NCI-H128 (cell line): Measurements from ENCODE around the gene ABI3BP.
"Not testable (repeated sequence)": the region's sequence is repeated elsewhere in the genome, so short reads cannot be mapped to it uniquely, and the experiment has no call there.

Experiments
- DNase-seq: peaks from one replicate; lab custom pipeline; 2025; ENCODE audit not compliant: unreplicated experiment; lab: John Stamatoyannopoulos, UW

The ABI3BP gene

DNA sequence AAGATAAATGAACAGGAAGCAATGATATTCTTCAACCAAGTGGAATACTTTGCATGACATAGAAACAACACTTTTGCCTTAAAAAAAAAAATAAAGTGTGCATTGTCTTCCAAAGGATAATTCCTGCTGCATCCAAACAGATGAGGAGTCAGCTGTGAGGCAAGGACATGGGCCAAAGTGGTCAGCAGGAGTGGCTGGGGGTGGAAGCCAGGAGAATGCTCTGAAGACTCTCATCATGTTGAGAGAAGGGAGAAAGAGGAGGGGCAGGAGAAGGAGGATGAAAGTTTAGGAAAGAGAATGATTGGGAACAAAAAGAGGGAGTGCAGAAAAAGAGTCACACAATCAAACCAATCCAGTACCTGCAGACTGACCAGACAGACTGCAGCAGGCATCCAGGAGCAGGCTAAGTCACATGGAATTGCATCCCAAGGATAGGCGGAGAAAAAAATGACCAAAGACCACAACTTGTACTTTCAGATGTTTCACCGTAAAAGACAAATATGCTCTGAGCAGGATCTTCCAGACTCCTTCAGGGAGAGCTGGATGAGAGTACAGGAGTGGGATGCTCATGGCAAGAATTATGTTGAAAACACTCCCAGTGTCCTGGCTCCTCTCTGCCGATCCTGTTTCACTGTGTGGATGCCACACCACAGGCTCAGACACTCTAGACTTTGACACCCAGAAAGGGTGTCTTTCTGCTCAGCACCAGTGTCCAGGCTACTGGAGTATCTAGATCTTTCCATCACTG is 11.9 kb downstream of the ABI3BP start:
- no peak for DNase-seq

DNA sequence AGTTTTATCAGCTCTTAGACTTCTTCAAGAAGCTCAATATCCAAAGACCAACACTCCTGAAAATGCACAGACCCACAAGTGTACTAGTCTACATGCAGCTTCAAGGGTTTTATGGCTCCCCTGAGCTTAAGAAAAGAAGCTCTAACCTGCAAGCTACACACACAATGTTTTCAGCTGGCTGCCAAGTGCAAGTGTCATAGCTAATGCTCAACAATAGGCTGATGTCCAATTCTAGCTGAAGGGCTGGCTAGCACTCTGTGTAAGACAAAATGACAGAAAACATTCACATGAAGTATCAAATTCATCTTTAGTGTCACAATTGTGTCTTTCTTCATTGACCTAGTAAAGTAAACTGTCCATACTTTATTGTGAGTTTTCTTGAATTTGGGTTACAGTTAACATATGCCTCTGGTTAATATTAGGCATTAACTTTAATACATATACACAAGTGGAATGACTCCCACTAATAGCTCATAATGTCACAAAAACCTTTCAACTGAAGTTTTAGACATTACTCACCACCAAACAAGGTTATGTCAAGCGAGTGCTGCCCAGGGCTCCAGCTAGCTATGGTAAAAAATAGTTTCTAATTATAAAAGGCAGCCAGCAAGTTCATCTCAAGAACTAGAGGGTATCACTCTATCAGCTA is 15.1 kb downstream of the ABI3BP start:
- DNase-seq, result no peak

DNA sequence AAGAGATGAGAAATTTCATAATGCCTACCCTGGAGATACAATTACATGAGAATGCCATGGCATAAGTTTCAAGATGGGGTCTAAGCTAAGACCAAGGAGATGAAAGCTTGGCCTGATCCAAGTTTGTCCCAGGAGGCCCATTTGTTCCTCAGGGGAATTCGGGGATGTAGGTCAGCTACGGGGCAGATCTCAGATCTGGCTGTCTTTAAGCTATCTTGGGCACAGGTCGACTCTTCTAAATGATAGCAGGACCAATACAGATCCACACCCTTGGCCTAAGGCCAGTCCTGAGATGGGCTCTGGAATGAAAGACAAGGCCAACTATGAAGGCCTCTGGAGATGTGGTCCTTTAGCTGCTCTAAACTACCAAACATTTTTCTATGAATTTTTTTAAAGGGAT is 16.6 kb downstream of the ABI3BP start:
- no peak for DNase-seq

DNA sequence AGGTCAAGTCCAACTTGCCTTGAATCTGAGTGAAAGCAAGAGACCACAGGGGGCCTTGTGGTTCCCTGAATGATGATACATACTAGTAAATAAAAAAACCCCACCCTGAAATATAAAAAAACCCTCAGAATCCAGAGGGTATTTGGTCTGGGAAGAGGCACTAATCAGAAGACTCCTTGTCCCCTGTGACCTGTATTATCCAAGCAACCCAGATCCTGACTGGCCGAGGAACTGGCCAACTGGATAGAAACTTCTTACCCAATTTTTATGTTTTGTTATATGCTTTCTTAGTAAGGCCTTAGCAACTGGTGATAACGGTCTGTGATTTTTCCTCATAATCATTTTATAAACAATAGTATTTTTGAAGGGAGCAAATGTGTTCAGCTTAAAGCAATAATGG is 17.5 kb downstream of the ABI3BP start:
- DNase-seq, result no peak

DNA sequence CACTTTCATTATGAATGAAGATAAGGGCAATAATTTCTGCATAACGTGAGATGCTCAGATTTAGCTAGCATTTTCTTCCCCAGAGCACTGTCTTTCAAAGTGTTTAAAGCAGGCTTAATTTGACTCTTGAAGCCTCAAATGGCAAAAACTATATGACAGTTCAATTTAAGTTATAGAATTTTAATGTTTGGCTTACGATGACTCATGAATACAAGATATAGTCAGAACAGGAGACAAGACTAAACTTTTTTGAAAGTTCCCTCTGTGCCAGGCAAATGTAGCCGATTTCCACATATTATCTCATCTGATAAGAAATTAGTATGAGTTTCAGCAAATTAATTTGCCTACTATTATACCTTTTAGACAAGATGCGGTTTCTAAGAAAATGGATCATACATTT is 19.6 kb downstream of the ABI3BP start:
- DNase-seq, result no peak

DNA sequence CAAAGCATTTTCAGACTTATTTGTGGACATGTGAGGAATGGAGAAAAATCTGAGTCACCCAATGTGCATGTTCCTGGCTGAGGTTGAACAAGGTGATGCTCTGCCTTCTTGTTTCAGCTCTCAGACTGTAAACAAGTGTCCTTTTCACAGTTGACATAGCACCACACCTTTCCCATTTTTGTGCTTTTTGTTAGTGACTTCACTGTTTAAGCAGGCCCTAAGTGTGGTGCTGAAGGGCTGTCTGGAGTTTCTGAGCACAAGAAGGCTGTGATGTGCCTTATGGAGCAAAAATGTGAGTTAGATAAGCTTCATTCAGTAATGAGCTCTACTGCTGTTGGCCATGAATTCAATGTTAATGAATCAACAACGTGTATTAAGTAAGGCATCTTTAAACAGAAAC is 20.4 kb downstream of the ABI3BP start:
- no peak for DNase-seq

DNA sequence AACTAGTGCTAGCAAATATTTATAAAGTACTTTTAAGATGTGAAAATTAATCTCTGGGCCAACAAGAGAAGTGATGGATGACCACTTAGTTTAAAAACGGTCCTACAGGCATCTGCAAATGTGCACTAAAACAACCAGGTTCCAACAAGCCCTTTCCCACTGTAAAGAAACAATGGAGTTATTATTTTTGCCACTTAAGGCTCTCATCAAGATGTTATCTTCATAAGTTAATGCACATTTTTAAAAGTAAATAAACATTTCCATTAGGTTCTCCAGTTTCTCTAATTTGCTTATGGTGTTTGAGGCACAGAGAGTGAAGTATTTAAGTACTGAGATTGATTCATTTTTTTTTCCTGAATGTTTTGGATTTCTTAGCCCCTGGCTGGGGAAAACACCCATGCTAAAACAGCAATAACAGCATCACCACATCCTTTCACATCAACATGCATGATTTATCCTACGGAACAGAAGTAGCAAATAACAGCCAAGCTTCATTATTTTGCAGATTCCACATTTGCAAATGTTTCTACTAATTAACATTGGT is 20.8 kb downstream of the ABI3BP start:
- DNase-seq, result no peak

DNA sequence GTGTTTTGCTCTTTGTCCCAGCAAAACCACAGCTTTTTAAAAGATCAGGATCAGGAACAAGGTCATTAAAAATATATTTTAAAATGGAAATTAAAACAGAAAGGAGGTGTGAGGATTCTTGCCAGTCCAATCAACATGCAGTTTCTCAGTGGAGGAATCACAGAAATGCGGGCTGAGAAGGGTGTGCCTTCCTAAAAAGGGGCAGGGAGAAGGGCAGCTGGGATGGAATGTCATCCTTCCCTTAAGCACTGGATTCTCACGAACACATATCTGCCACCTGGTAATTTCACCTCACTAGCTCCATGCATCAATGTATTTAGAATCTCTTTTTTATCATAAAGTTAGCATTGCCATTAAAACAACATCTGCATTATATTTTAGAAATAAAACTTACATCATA is 21.4 kb downstream of the ABI3BP start:
- DNase-seq, result no peak

DNA sequence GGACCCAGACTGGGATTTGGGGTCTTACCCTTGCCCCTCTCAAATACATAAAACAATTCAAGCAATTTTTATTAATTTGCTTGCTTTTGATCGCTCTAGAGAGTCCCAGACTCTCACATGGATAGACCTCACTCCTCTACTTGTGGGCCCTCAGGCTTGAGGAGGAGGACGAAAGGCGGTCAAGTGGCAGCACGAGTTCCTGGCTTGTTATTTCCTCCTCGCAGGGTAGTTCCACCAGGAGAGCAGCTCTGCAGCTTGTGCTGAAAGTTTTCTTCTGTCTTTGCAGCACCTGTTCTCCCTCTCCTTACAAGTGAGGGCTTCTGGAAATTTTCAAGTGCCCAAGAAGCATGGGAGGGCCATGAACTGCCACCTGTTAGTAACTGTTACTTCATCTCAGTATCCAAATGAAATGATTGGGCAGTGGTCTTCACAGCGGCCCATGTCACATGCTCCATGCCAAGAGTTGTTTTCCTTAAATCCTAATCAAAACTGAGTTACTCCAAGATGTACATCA is 22.7 kb downstream of the ABI3BP start:
- DNase-seq, result no peak

DNA sequence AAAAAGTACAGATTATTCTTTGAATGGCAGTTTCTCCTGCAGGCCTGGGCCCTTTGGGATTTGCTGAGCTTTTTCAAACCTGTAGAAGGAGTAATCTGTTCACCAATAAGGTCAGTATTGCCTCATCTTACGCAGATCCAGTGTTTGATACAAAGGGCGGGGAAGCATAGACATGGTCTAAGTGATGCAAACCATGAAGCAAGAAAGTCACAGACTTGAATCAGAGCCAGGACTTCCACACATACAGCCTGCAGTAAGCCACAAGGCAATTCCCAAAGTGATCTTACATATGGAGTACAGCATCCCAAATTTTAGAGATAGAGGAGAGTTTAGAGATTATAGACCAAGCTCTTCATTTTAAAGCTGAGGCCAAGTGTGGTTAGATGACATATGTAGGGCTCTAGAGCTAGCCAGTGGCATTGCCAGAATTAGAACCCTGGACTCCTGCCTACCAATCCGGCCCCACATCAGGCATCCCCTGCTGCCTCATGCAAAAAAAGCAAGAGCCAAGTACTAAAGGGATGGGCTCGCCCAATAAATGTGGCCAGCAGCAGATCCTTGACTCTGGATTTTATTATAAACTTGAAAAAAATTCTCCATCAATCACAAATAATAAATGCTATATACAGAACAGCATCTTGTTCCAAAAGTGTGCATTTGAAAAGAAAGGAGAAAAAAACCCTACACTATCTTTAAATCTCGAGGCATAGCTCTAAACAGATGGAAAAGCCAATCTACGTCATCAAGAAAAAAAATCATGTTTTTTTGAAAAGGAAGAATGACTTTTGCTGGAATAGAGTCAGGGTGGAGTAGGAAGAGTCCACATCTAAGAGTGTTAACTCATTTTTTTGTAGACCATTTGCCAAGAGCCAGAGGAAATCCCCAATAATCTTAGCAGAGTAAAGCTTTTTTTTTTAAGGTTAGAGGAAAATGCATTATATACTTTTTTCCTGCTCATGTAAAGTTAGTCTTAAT is 24.0 kb downstream of the ABI3BP start:
- DNase-seq, result no peak

DNA sequence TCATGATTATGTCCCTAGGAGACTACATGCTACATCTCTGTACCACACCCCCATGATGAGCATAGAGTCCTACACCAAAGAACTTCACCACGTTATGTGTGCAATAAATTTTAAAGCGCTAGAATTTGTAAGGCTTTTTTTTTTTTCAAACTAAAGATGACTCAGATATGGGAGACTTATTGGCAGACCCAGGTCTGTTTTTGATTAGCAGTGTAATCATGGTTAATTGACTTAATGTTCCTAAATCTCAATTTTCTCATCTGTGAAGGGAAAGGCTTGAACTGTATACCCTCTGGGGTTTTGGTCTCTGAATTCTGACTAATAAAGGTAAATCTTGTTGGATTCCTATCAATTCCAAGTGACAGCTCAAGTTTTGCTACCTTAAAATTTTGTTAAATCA is 26.4 kb downstream of the ABI3BP start:
- DNase-seq, result no peak

DNA sequence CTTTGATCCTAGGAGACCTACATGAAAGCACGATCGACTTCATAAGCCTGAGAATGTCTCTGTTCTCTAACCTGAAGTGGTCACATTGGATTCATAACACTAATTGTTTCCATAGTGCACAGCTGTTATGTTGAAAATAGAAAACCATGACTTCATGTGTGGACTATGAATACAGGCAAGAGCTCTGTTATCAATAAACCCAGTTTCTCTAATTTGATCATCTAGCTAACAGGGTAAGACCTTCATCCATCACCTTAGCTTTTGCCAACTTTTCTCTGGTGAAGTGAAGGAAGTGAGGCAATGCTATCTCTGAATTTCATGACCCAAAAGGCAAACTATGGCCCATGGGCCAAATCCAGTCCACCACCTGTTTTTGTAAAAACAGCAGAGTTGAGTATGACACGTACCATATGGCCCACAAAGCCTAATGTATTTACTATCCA is 27.2 kb downstream of the ABI3BP start:
- DNase-seq, result no peak

DNA sequence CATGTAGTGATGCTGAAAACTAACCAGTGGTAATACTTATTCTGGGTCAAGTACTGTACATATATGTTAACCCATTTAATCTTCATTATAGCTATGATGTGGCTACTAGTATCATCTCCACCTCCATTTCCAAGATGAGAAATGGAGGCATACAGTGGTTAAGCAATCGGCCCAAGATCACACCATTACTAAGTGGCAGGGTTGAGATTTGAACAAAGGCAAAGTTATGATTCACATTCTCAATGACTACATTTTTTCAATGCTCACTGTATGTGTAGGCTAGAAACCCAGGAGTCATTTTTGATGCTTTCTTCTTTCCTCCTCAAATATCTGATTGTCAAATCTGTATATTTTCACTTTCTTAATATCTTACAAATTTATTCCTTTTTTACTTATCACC is 30.2 kb downstream of the ABI3BP start:
- no peak for DNase-seq

DNA sequence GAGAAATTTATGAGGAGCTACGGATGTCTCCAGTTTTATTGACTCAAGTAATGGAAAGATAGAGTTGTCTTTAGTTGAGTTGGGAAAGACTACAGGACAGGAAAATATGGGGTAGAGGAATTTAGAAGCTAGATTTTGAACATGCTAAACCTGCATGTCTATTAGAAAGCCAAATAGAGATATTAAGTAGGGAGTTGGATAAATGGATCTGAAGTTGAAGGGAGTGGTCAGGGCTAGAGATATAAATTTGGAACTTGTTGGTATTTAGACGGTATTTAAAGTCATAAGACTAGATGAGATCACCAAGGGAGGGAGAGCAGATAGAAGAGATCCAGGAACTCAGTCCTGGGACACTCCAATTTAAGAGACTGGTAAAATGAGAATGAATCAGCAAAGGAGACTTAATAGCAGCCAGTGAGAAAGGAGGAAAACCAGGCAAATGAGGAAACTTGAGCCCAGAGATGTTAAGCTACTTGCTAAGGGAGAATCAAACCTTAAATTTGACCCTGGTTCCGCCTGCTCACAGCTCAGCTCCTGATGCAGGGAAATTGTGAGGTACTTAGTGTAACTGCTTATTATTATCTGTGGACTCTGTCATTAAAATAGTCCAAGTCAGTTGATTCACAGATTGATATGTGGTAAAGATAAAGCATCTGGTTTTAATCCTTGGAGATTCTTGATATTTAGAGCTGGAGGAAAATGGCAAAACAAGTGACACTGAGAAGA is 35.8 kb downstream of the ABI3BP start:
- DNase-seq, result no peak

DNA sequence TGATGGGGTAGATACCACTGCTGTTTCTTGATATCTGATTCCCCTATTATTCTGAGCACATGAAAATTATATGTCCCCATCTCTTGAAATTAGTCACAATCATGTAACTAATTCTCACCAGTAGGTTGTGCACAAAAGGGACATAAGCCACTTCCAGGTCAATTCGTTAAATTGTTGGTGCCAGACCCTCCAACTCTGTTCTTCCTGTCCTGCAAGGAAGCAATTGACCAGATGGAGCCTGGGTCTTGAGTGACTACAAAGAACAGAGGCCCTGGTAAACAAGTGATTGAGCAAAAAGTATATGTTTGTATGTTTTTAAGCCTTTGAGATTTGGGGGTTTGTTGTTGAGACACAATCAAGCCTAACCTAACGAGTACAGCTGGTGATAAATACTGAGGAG is 36.9 kb downstream of the ABI3BP start:
- DNase-seq, result no peak

DNA sequence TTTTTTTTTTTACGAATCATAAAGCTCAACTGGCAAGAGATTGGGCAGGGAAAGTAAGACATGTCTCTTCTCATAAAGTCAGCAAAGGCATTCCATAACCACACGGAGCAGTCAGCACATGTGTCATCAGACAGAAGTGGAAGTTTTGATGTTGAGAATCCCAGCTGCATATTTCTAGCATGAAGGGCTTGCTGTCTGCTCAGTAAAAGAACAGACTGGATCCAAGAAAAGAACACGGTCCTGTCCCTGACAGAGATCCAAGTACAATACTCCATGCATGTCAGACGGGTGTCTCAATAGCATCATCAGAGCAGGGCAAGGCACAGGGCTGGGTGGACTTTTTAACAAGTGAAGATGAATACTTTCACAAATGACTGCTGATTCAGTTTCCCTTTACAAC is 38.2 kb downstream of the ABI3BP start:
- DNase-seq, result no peak

DNA sequence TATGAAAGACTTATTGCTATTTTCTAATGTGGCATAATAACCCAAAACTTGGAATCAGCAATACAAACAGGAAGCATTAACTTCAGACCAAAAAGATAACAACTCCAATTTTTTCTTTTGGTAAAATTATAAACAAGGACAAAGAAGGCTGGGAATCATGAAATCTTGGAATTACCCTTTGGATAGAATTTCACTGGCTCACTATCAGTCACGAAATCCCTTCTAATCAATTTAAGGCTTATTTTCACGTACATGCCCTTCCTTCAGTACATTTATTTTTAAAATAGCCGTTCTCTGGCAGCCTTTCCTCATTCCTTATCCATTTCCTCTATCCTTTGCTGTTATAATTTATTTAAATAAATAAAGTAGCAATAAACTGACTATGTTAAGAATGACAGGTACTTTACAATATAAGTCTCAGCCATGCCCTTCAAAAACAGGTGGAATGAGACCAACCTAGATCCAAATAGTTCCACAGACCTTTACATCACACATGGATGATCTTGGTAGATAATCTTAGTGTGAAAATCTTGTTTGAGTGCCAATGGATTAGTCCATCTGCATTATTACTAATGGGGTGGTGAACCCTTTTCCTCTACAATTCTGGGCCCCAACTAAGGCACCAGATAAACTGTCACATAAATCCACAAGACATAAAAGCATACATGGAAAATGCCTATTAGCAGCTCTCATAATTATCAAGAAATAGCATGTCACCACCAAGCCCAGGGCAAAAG is 38.9 kb downstream of the ABI3BP start:
- DNase-seq, result no peak

DNA sequence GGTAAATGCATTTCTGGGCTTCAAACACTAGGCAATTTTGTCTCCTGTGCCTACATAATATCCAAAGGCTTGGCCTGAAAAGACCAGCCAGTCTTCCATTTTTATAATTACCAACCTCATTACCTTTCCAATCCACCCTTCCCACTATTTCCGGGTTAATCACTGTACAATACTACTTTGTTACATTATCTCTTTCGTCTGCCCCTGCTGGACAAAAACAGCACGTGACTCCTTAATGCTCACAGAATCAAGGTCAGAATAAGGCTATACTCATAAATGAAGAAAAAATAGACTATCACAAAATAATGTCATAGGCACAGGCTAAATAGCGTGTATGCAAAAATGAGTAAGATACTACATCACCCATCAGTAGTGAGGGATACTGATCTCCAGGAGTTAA is 40.1 kb downstream of the ABI3BP start:
- DNase-seq, result no peak

DNA sequence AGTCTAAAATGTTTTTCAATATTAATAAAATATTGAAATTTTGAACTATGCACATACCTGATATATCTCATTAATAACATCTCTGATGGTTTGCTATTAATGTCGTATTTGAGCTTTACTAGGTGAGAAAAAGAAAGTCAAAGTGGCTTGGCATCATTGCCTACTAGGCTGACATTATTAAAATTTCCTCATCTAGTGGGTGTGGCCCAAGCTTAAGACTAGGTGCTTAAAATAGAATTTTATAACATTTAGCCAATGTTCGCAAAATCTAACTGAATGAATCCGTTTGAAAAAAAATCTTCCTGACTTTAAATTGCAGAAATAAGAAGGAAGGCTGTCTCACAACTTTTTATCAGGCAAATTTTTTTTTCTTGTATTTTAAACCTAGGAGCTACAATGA is 46.1 kb downstream of the ABI3BP start:
- DNase-seq, result no peak

DNA sequence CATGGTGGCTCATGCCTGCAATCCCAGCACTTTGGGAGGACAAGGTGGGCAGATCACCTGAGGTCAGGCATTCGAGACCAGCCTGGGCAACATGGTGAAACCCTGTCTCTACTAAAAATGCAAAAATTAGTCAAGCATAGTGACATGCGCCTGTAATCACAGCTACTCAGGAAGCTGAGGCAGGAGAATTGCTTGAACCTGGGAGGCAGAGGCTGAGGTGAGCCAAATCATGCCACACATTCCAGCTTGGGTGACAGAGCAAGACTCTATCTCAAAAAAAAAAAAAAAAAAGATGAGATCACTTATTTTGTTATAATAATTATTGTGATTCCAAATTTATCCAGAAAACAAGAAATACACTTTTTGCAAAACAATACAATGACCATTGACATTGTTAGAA is 47.1 kb downstream of the ABI3BP start:
- not testable (repeated sequence) for DNase-seq
